ENCODE measurements around the gene VASN. TPM values are rescaled to one million over a fixed set of nuclear protein-coding genes. Genes with fewer than 3 reads are reported as not detected.

VASN gene
- total and polyA plus RNA-seq, 9 of the 15 experiments (the other 6 are each of a cell fraction or from before 2014, with no cell fraction given): 0.01 to 2.5 (median 0.41) TPM; not detected in 1

DNA sequence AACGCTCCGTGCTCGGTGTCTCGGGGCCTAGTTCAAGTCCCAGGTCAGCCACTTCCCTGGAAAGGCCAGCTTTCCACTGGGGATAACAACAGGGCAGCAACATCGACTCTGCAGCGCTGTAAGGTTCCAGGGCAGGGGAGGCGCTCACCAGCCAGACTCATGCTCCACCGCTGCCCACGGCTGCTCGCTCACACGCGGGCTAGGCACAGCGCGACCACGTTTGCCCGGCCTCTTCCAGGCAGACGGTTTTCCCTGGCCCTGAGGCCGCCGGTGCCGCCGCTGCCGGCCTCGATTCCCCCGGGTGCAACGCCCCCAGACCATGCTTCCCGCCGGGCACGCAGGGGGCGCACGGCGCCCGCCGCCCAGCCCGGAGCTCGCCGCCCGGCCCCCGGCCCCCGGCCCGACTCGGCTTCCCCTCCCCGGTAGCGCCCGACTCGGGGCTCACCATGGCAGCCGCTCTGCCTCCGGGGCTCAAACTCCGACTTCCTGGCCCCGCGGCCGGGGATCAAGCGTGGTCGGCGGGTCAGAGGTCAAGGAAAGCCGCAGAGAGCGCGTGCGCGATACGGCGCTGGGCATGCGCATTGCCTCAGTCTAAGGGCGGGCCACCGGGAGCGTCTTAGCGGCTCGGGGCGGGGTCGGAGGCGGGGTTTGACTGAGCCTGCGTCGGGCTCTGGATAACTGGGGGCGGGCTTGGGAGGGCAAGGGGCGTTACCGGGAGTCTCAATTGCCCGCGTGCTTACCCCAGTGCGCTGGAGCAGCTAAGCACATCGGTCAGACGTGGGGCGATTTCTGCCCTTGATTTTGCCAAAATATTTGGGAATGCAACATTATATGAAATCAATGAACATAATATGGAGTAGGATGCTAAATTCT lies 20.6 kb upstream of the VASN start, which contains the start of gene PAM16 (continued):
- TF ChIP-seq YBX1 (IDR thresholded peaks at IDR 0.05) (no peak), RUNX1 (IDR thresholded peaks at IDR 0.05; ENCODE audit: low read depth) (no peak), MBD2 (IDR thresholded peaks at IDR 0.05; ENCODE audit: borderline replicate concordance, low read depth) (no peak), CEBPG (CRISPR knock-in tag; IDR thresholded peaks at IDR 0.05) (no peak), CEBPG (tag; conservative IDR thresholded peaks at IDR 0.05 in 1 of 2, IDR thresholded peaks at IDR 0.05 in 1 of 2) (peak in 1 of 2 experiments; percentile 10; a peak in 1 of 4 replicates), HDAC3 (IDR thresholded peaks at IDR 0.05; ENCODE audit: borderline replicate concordance, partially characterized antibody) (no peak), ARID1B (IDR thresholded peaks at IDR 0.05) (no peak), GATAD2B (IDR thresholded peaks at IDR 0.05; ENCODE audit: borderline replicate concordance) (no peak), GABPB1 (CRISPR knock-in tag; IDR thresholded peaks at IDR 0.05) (peak; percentile 48; the same call in 1 of the 2 replicates), THRB (CRISPR knock-in tag; conservative IDR thresholded peaks at IDR 0.05) (0 out of 2 replicates have a peak, but pooled peaks have one; percentile 11), MYC (IDR thresholded peaks at IDR 0.05; ENCODE audit: low read depth, low read length) (peak; percentile 93), MYC (CRISPR knock-in tag; IDR thresholded peaks at IDR 0.05; ENCODE audit: borderline replicate concordance, low read depth) (peak; percentile 27; the same call in 1 of the 2 replicates), REST (IDR thresholded peaks at IDR 0.05; ENCODE audit: borderline replicate concordance) (no peak), REST (CRISPR knock-in tag; IDR thresholded peaks at IDR 0.05; ENCODE audit: low read depth) (peak; percentile 72; the same call in 1 of the 2 replicates)
- TF ChIP-seq, protein P1, sequence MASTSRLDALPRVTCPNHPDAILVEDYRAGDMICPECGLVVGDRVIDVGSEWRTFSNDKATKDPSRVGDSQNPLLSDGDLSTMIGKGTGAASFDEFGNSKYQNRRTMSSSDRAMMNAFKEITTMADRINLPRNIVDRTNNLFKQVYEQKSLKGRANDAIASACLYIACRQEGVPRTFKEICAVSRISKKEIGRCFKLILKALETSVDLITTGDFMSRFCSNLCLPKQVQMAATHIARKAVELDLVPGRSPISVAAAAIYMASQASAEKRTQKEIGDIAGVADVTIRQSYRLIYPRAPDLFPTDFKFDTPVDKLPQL (IDR thresholded peaks at IDR 0.05; ENCODE audit: extremely low read depth, insufficient read length): no peak
- TF ChIP-seq, protein P2, sequence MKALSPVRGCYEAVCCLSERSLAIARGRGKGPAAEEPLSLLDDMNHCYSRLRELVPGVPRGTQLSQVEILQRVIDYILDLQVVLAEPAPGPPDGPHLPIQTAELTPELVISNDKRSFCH (CRISPR knock-in tag; IDR thresholded peaks at IDR 0.05): no peak
- TF ChIP-seq, protein P2 (tag; IDR thresholded peaks at IDR 0.05): peak; percentile 67; the same call in 1 of the 2 replicates

Measured in K562 (cell line).